CD4-positive, alpha-beta T cell treated with Interleukin-15 for 1 hour (primary cell): Measurements from ENCODE around the gene RER1.

Source experiments
- DNase-seq: peaks from one replicate; pipeline ENCODE4 v3.0.0-alpha.2; 2020

Gene RER1

DNA sequence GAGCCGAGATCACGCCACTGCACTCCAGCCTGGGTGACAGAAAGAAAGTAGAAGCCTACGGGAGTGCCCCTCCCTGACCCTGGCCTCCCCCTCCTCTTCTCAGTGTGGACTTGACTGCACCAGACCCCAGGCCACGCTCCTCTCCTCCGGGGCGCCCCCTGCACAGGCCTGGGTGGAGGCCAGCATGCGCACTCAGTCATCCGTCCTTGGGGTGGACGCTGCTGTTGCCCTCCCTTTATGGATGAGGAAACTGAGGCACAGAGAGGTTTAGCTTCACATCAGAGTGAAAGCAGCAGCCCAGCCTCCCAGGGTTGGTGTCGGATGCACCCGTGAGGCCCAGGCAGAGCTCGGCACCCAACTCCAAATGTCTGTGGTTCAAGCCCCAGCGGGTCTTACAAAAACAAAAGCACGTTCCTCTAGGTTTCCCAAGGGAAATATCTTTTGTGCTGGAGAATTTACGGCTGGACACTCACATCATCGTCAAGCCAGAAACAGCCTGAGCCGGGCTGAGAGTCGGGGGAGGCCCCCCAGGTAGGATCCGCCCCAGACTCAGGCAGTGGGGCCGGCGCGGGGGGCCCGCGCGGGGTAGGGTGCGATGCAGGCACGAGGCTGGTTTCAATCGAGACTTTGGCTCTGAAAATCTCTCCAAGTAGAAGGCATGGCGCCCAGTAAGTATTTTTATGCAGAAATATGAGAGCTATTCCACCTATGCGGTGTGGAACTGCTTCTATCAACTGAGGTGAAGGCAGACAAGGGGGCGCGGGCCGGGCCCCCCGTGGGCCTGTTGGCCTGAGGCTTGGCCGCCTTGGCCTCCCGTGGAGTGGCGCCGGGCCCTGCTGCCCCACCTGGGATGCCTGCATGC is 36.9 kb upstream of the RER1 start:
- peak; percentile 12 for DNase-seq

DNA sequence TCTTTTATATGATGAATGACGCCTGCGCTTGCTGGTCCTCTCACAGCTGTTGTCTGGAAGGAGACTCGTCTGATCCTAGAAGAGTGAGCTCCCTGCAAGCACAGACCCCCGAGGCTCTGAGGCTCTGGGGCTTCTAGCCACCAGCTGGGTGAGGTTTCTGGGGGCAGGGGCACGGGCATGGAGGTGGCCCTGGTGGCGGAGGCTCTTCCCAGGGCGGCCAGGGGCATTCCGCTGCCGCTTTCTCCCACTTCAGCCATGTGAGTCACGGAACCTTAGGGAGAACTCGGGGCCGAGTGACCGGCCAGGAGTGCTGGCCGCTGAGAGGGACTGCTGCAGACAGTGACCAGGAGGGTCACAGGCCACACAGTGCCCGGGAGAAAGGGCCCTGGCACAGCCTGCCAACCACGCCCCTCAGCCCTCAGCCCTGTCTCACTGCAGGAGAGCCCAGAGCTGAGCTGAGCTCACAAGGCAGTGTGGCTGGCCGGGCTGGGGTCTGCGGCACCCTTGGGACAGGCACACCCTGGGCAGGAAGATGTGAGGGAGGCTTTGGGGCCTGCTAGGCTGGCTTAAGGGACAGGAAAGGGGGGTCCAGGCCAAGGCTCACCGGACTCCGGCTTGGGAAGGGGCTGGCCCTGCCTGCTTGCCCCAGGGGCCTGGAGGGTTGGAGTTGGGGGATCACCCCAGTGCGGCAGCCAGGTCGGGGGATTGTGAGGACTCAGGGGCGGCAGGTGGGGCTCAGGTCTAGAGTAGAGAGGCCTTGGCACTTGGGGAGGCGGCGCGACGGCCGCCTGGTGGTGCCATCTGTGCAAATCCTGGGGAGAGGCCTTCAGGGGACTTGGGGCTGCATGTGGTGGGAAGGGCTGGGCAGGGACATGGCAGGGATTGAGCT is 36.0 kb upstream of the RER1 start:
- peak; percentile 11 for DNase-seq

DNA sequence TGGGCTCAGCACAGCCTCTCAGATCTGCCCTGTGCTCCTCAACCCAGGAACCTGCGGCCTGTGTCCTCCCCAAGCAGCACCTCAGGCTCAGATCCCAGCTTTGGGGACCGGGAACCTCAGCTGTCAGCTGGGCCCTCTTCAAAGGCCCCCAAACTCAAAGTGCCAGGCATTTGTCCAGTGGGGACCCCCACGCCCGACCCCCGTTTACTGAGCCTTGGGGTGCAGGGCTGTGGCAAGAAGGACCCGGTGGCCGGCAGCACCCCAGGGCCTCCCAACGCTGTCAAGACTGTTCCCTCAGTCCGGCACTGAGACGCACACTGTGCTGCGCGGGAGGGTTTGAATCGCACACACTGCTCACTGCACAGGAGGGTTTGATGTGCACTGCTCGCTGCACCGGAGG is 35.2 kb upstream of the RER1 start:
- peak; percentile 4 for DNase-seq

DNA sequence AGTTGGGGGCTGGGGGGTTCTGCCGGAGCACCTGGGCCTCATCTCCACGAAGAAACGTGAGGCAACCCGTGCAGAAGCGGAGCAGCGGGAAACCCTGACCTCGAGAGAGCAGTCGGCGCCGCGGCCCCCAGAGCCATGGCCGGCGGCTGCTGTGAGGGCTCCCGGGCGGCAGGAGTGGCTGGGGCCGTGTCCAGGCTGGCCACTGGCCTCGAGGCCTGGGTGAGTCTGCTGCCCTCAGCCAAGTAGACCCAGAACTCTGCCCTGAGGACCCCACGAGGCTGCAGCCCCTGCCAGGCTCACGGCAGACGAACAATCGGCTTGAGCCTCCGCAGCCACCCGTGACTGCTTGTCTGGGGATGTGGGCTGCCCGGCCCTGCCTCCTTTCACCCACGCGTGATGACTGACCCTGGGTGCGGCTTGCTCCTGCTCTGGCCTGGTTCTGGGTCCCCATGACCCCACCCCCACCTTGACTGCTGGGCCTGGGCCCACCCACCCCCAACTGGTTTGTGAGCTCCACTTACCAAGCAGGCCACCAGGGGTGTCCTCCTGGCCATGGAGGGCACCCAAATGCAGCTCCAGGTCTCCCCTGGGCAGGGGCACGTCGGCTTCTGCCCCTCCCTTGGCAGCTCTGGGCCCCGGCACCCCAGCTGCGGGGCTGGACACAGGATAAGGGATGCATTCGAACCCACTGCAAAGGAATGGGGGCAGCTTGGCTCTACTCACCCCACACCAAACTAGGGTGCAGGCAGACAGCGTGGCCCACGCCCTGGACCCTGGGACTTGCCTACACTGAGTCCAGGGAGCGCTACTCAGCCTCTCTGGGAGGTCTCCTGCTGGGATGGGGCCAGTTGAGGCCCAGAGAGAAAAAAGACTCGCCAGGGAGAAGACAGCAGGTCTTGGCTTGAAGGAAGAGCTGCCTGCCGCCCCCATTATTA is 34.5 kb upstream of the RER1 start:
- peak; percentile 15 for DNase-seq

DNA sequence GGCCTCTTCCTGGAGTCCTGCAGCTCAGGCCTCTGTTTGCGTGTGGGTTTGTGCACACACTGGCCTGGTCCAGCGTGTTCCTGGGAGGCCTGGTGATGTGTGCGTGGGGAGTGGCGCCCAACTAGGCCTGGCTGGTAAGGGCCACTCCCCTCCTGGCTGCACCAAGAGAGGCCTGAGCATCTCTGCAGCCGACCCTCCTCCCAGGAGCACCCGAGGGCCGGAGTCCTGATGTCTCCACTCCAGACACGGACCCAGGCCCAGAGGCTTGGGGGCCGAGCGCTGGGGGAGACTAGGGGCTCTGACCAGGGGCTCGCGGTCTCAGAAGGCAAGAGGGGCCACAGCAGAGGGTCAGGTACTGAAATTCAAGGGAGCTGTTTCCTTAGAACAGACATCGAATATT is 33.6 kb upstream of the RER1 start:
- DNase-seq: no peak

DNA sequence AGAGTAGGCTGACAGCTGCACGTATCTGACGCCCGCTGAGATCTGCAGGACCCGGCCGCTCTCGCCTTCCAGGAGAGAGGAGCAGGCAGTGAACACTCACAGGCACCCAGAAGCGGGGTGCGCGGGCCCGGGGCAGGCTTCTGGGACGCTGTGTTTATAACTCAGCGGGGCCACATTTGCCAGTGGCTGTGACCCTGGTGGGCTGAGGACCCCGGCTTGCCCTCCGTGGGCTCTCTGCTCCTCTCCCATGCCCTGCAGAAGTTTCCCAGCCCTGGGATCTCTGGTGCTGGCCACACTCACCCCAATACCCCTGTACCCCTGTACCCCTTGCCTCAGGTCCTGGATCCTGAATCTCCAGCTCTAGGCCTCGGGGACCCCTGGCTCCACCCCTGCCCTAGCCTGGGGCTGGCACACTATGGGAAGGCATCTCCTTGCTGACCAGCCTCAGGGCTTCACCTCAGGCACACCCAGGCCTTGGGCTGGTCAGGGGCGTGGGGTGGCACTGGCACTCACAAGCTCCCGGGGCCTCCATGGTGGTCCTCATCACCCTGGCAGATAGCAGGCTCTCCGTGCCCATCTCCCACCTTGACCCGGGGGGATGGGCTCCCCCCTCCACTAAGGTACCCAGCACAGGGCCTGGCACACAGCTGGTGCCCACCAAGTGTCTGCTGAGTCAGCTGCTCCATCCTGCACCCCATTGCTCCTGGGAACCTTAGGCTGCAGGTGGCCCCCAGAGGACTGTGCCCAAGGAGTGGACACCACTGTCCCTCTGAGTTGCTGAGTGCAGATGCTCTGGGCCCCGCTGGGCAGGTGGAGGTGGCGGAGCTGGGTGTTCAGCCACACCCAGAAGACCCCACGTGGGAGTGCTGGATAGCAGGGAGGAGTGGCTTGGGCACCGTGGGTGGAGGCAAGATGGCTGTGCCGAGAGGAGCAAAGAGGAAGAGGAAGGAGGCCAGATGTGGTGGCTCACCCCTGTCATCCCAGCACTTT is 32.7 kb upstream of the RER1 start:
- peak; percentile 6 for DNase-seq

DNA sequence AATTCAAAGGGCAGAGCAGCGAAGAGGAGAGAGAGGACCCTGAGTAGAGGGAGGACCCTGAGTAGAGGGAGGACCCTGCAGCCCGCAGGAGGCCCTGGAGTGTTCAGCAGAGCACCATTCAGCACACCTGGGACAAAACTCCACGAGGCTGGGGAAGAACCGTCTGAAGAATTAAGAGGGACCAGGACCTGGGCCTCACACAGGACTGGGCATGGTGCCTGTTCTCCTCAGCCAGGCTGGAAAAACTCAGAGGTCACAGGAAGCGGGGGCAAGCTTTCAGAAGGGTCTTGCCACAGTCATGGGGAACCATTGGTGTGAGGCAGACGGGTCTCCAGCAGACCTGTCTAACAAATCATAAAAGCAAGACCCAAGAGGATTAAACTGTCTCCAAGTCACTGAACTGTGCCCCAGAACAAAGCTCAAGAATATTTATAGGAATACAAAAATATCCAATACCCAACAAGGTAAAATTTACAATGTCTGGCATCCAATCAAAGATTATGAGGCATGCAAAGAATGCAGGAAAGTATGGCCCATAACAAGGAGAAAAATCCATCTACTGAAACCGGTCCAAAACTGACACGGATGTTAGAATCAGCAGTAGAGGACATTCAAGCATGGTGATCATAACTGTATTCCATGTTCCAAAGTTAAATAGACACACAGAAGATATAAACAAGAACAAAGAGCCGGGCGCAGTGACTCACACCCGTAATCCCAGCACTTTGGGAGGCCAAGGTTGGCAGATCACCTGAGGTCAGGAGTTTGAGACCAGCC is 30.9 kb upstream of the RER1 start:
- peak; percentile 9 for DNase-seq

DNA sequence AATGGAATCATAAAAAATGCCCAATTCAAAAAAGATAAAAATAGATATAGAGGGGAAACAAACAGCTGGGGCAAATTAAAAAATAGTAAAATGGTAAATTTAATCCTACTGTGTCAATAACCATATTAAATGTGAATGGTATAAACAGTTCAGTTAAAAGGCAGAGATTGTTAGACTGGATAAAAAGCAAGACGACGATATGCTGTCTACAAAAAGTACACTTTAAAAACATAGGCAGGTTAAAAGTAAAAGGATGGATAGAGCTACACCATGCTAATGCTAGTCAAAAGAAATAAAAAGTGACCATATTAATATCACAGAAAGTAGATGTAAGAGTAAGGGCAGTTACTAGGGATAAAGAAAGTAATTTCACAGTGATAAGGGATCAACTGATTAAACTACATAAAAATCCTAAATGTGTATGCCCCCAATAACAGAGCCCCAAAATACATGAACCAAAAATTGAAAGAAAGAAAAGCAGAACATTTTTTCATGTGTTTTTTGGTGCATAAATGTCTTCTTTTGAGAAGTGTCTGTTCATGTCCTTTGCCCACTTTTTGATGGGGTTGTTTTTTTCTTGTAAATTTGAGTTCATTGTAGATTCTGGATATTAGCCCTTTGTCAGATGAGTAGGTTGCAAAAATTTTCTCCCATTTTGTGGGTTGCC is 27.7 kb upstream of the RER1 start:
- no peak for DNase-seq

DNA sequence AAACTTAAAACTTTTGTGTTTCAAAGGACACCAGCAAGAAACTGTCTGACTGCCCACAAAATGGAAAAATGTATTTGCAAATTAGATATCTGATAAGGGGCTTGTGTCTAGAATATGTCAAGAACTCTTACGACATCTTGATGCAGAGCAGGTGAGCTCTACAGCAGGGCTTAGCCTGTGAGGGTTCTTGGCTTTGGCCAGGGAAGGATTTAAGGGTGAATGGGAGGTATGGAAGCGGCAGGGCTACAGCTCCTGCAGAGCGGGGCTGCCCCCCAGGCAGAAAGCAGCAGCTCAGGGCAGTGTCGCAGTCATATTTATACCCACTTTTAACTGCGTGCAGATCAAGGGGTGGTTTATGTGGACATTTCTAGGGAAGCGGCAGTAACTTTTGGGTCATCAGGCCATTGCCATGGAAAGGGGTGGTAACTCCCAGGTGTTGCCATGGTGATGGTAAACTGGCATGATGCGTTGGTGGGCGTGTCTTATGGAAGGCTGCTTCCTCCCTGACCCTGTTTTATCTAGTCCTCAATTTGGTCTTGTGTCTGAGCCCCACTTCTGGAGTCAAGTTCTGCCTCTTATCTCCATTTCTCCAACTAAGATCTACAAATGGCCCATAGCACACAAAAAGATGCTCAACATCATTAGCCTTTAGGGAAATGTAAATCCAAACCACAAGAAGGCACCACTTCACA is 23.4 kb upstream of the RER1 start:
- DNase-seq: no peak

DNA sequence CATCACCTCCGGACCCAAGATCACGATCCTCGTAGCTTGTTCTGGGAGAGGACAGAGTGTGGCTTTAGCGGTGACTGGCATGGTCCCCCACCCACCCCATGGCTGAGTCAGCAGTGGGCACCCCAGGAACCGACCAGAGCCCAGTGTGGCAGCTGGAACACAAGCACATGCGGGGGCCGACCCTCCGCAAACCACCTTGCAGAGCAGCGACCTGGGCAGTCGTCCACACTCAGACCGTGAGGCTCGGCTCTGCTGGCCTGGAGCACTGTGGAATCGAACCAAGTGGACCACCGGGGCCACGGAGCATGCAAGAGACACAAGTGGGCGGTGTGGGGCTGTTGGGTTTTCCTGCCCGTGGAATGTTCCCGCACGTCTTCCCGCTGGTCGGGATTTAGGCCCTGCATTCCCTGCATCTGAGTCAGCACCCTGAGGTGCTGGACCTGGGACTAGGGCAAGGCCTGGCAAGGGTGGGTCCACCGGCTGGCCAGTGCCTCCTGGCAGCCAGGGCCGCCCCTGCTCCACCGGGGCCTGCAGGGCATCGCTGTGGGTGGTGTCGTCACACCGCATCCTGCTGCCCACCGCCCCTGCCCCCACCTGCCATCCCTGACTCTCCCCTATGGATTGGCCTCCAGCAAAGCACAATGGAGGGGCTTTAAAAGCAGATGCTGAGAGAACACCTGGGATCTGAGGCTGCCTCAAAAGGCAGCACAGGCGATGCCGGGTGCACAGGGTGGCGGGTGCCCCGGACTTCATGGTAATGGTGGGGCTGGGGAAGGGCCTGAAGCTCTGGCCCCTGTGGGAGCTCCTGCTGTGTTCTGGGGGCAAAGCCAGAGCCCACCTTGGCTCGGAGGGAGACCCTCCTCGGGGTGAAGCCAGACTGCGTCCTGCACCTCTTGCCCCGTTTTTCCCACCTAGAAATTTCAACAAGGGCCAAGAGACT is 18.8 kb upstream of the RER1 start:
- DNase-seq: no peak

DNA sequence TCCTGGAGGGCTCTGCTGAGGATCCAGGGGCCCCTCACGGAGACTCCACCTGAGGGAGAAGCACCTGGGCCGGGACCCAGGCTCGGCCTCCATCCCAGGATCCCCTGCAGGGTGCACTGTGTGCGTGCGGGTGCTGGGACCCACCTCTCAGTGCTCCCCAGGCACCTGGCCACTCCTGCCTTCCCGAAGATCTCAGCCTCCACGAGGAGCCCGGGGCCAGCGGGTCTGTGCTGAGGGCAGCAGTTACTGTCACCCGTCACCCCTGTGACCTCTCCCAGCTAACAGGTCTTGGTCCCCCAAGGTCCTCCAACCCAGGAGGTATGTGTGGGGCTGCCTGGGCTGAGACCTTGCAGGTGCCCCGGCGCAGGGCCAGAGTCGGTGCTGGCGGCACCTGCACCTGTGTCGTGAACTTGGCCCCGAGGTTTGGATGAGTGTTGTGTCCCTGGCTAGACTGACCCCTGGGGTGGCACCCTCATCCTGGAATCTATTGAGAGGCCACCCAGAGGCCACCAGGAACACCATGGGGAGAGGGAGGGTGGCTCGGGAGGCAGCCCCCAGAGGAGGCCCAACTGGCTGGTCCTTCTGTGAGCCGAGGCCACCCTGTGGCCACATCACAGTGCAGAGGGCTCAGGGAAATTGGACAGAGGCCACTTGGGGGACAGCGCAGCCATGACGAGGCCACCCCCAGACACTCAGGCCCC is 17.9 kb upstream of the RER1 start:
- peak; percentile 15 for DNase-seq

DNA sequence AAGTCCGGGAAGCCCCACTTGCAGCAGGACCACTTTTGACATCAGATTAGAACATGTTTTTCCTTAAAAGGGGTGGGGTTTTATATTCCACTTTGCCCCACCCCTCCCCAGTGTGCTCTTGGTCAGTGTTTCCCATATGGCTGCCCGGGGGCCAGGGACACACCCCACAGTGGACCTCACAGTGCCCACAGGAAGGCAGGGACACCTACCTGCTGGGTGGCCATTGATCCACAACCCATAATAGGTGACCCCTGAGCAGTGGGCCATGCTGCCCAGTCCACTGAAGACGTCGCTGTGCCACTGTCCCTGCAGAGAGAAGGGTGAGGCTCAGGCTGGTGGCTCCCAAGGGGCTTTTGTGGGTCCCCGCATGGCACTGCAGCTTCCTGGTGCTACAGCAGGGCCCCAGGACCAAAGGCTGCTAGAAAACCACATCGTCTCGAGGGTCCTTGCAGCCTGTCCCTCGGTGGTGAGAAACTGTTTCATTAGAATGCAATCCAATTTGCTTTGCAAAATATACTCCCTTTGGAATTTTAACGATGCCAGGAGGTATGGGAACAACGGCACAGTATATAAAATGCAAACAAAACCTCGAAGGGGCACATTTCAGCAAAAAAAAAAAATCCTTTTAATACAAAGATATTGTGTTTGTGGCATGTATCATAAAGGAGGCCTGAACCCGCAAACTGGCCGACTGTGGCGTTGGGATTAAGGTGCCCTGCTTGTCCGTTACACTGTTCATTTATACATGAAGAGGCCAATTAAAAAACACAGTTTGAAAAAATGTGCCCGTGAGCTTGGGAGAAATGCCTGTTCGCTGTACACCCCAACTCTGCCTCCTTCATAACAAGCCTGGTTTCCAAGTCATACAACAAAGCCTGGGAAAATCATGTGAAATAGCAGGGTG is 17.1 kb upstream of the RER1 start:
- DNase-seq: no peak

DNA sequence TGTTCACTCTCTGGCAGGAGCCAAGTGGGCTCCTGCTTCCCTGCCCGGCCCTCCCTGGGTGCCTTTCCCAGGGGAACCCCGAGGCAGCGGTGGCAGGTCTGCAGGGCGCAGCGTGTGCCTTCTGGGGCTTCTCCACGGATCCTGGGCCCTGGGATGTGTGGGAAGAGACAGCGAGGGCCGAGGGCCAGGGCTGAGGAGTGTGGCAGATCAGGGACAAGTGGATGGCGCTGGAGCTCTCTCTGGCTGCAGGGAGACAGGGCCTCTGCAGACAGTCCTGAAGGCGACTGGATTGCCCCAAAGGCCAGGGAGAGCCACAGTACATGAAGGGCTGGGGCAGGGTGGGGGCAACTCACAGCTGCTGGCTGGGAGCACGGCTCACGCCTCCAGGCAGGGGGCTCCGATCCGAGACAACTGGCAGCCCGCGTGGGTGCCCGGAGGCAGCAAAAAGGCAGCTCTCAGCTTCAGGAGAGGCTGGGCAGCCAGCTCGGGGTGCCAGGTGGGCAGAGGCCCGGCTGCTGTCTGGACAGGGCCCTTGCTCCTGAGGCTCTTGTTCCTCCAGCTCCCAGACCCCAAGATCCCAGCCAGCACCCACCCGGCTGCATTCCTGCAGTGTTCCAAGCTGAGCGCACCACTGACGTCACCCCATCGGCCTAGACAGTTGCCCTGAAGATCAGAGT is 16.3 kb upstream of the RER1 start:
- peak; percentile 15 for DNase-seq

DNA sequence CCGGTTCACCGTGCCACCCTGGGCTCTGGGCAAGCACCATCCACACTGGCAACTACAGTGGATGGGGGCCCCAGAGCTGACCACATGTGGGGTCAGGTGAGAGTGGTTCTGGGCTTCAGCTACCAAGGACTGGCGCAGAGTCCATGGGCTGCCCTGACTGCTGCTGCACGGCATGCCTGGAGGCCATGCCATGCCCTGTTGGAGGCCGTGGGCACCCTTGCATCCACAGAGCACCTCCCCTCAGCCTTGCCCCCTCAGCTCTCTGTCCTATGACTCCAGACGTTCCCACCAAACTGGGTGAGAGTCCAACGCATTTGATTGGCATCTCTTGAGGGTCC is 15.7 kb upstream of the RER1 start:
- no peak for DNase-seq

DNA sequence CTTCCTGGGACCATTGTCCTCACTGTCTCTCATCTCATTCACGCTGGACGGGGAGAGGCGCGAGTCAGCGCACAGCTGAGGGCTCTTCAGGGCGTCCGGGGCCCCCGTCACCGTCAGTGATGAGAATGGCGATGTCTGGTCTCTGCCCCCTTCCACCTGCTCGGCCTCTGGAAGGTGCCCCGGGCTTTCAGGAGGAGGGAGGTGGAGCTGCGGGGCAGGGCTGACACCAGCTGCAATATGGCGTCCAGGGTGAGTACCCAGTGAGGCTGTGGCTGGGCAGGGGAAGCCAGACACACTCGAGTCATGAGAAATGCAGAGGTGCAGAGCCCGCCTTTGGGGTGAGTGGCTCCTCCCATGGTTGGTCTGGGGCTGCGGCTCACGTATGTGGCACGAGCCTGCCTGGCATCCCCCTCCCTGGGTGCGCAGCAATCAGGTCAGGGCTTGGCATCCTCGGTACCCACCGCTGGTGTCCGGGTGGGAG is 15.3 kb upstream of the RER1 start:
- no peak for DNase-seq
